ENCODE measurements around the gene SRP72.
"Not testable (repeated sequence)": the region's sequence is repeated elsewhere in the genome, so short reads cannot be mapped to it uniquely, and the experiment has no call there.

The SRP72 gene, protein sequence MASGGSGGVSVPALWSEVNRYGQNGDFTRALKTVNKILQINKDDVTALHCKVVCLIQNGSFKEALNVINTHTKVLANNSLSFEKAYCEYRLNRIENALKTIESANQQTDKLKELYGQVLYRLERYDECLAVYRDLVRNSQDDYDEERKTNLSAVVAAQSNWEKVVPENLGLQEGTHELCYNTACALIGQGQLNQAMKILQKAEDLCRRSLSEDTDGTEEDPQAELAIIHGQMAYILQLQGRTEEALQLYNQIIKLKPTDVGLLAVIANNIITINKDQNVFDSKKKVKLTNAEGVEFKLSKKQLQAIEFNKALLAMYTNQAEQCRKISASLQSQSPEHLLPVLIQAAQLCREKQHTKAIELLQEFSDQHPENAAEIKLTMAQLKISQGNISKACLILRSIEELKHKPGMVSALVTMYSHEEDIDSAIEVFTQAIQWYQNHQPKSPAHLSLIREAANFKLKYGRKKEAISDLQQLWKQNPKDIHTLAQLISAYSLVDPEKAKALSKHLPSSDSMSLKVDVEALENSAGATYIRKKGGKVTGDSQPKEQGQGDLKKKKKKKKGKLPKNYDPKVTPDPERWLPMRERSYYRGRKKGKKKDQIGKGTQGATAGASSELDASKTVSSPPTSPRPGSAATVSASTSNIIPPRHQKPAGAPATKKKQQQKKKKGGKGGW
- total RNA-seq: 59.1 to 161 (median 100) reads per million in 17 experiments

DNA sequence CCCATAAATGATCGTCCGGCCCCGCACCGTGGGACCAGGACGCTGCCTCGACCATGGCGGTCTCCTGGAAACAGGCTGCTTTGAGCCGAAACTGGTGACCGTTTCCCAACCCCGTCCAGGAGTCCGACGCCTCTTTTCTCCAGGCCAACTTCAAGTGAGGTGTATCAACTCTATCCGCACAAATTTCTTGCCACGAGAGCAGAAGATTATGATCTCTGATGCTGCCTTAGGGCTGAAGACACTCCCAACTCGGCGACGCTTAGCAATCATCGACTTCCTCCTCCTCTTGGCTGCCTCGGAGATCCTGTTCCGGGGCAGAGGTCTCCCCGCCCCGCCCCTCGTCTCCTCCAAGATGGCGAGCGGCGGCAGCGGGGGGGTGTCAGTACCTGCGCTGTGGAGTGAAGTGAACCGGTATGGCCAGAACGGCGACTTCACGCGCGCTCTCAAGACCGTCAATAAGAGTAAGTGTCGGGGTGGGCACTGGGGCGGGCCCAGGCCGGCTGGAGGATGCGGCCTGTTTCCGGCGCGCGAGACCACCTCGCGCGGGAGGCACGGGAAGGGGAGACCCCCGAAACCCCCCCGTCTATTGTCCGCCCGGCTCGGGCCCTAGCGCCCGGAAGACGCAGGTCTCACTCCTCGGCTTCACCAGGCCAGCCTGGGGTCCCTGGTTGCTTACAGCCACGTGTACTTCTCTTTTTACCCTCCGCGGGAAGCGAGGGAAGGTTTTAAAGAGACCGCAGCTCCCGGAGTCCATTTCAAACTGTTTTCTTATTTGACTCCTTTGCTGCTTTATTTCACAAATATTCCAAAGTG, at the start of gene SRP72:
Gene SRP72 (plus strand): TSS at position 334 of the 813 bp plus-strand sequence. CDS start 19 bp downstream, at position 353.
- DNase-seq: peak; percentile 88 to 93 (median 92)

DNA sequence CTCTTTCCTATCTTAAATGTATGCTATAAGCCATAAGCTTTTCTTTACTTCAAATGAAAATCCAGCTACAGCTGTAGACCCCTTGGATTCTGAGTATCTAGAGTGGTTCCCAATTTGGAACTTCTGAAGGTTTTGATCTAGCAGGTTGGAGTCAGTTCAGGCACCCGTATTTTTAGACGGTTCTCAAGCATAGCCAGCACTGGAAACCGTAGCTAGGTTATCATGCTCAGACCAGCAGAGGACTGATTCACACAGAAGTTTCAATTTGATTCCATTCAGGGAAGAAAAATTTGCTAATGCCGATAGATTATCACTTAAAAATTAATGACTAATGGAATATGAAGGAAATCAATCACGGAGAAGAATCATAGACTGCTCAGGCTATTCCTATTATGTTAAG, 43.2 kb upstream of the SRP72 start:
- no peak for DNase-seq

DNA sequence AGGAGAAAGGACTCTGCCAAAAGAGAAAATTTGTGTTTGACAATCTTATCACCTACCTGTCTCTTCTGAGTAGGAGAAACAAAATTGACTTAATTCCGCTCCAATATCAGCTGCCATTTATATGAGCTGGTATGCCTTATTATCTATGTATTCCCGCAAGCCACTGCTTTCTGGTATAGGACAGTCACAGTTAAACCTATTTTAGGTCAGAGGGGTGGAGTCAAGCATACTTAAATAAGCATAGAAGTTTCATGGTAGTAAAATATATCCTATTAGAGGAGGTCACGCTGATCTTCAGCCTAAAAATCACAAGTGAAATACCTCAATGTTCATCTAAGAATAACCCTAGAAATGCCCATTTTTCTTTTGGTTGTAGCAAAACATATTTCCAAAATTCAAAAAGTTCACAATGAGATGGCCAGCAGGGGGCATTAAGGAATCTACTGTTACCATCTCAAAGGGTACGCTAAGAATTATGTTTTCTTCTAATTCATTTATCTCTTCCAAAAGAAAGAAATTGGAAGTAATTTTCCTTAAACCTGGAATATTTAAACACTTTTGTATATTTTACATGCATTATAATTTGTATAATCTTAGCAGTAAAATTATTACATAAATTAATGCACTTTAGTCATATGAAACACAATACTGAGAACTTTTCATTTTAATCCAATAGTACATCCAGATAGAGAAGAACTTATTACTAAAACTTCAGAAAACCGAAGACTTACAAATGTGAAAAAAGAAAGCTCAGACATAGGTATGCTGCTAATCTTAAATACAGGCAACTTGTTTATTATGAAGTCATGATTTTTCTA, 42.5 kb upstream of the SRP72 start:
- peak; percentile 57 to 70 (median 61) for DNase-seq

DNA sequence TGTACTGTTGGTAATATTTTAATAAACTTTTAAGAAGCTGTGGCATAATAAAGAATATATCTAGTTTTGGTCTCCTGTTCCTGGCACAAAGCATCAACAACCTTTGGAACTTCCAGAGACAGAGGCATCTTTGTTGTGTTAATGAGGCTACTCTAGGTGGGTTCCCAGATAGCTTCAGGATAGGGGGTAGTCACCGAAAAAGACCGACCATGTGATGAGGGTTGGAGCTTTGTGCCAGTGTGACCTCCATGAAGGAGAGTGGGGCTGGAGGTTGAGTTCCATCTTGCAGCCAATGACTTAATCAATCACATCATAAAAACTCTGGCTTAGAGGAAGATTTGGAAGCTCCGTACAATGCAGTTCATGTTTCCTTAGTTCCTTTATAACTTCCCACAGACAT, 41.9 kb upstream of the SRP72 start:
- DNase-seq: no peak

DNA sequence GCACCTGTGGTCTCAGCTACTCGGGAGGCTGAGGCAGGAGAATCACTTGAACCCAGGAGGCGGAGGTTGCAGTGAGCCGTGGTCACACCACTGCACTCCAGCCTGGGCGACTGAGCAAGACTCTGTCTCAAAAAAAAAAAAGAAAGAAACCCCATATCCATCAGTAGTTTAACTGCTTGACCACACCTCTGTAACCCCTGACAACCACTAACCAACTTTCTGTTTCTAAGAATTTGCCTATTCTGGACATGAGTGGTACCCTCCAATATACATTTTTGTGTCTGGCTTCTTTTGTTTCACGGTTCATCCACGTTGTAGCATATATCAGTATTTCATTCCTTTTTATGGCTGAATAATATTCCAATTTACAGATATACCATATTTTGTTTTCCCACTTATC, 41.1 kb upstream of the SRP72 start:
- DNase-seq: no peak

DNA sequence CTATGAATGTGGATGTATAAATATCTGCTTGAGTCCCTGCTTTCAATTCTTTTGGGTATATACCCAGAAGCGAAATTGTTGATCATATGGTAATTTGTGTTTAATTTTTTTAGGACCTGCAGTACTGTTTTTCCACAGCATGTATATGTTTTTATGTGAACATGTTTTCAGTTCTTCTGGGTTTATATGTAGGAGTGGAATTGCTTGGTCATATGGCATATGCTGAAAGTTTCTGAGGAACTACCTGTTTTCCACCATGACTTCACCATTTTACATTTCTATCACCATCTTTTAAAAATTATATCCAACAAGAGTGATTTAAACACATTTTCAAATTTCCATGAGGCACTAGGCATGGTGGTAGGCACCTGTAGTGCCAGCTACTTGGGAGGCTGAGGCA, 40.2 kb upstream of the SRP72 start:
- no peak for DNase-seq

DNA sequence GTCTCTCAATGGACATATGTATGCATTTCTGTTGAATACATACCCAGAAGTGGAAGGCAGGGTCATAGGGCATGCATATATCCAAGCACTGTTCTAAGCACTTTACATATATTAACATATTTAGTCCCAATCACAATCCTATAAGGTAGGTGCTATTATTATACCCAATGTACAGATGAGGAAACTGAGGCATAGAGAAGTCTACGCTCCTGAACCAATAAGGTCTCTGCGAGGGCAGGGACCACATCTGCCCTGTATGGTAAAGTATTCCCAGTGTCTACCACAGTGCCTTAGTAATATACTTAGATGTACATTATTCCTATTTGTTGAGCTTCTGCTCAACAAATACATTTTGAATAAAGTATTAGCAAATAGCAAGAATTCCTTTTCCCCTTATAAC, 37.2 kb upstream of the SRP72 start:
- DNase-seq: no peak

DNA sequence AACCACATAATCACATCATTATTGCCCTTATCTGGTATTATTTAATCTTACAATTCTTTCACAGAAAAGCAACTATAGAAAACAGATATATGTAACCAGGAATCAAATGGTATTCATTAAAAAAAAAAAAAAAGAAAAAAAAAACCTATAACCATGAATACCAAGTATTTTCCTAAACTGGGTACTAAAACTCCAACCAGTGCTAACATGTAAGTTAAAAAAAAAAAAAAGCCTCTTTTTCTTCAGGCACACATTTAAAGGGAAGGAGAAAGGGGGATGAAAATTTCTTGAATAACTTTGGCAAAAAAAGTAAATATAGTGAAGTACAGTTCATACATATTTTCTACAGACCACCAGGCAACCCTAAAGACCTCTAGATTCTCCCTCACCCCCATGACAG, 34.1 kb upstream of the SRP72 start:
- DNase-seq: no peak

DNA sequence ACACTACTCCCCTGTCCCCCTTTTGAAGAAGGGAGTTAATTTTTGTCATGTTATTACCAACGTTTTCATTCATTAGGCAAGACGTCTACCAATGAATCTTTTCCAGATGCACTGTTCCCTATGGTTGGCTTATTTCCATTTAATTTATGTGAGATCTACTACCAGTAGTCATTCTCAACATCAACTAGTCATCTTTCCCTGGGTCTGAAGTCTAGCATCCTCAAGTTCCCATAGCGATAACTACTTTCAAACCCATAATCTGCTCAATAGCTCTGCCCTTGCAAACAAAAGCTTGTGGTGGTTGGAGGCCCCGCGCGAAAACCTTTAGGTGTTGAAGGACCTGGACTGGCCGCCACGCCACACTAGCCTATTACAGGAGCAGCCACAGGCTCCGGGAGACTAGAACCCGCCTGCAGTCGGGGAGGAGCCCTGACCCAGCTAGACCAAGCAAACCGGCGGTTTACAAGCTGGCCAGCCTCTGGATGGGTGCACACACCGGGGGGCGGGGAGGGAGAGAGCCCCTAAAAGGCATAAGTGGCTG, 32.7 kb upstream of the SRP72 start:
- peak; percentile 33 to 65 (median 56) for DNase-seq

DNA sequence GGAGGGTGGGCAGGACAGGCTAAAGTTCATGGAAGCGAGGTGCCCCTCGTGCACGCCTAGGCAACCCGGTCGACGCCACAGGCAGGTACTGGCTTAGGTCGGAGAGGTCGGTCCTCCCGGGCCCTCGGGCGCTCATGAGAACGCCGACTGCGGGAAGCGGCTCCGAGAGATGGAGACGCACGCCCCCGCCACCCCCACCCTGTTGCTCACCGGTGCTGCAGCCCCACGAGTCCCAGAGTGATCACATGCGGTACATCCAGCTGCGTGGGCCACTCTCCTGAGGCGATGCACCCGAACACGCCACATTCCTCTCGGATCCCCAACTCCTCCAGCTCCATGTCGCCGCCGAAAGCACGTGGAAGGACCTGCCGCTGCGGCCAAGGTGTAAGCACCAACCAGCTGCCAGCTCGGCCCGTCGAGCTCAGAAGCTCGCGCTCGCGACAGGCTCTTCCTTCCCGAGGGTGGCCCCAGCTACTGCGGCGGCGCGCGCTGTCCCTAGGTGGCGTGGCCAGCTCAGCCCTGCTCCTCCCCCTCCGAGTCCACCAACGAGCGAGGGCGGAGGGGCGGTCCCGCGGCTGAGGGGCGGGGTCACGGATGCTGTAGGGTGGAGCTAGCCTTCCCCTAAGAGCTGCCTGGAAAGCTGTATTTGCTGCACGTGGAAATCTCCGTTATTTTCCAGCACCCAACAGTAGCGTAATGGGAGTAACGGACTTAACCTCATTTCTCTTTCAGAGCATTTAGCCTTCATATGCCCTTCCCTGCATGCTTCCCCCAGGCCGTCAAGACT, 32.1 kb upstream of the SRP72 start, which contains the start of gene PPAT:
Gene PPAT (minus strand): TSS at position 476 of the 787 bp plus-strand sequence. CDS start 138 bp downstream, at position 338.
- peak; percentile 98 to 99 (median 99) for DNase-seq

DNA sequence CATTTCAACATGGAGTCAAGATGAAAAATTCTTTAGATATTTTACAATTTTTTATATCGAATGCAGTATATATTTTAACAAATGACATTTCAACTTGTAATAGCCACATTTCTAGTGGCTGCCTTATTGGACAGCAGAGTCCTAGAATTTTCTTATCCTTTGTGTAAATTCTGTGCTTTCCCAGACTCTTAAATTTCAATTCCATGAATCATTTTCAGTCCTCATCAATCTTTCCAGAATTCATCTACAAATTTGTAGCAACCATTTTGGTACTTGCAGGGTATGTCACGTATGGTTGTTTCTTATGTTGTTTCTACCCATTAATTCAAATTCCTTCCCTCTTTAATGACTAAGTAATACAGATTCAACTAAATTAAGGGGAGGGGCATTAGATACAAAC, 28.7 kb upstream of the SRP72 start:
- DNase-seq: no peak

DNA sequence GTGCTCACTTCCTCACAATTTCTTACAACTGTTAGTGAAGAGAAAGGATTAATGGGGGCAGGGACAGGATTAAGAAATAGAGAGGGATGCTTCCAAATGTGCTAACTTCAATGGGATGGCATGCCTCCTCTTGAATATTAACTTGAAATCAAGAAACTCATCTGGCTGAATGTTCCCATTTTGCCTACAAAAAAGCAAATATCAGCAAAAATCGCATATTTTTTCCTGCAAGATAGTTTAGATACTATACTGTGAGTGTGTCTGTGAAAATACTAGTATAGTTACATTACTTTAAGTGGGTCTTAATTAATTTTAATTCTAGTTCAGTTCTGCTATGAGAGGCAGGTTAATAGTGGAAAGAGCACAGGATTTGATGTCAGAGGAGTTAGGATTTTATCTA, 26.4 kb upstream of the SRP72 start:
- no peak for DNase-seq

DNA sequence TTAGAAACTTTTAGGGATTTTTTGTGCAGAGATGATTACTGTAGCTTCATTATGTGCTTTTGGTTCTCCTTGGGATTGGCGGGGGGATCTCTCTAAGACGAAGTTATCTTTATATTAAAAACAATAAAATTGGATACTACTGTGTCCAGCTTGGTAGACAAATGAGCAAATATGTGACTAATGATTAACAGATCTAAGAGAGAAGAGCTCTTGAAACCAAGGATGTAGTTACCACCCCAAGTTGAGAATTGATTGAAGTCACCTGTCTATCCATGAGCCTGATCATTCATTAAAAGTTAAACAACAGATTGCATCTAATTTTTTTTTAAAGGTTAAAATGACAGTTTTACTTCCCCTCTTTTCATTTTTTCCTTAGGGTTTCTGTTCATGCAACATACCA, 22.7 kb upstream of the SRP72 start:
- DNase-seq: no peak

DNA sequence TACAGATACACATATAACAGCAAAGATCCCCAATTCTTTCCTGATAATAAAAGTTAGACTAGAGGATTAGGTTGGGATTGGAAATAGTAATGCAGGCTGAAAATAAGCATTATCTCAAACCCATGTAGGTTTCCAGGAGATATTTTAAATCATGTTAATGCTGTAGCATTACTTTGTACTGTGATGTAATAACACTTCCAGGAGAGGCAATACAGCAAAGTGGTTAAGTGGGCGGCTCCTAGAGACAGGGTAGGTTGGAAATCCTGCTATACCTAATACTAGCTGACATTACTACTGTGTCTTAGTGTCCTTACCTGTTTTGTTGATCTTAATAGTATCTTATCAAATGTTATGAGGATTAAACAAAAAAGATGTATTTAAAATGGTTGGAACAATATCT, 21.7 kb upstream of the SRP72 start:
- peak in 1 of 4 experiments; percentile 18 for DNase-seq

DNA sequence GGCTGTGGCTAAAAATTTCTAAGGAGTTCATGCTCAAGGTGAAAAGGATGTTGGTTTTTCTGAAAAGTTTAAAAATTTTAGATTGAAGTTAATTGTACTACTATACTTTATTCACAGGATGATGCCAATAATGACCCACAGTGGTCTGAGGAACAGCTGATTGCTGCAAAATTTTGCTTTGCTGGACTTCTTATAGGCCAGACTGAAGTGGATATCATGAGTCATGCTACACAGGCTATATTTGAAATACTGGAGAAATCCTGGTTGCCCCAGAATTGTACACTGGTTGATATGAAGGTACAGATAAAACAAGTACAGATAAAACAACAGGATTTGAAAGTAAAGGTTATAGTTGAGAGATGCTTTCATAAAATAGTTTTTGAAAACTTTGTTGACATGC, 19.1 kb upstream of the SRP72 start:
- DNase-seq: peak in 2 of 4 experiments; percentile 9 to 15

DNA sequence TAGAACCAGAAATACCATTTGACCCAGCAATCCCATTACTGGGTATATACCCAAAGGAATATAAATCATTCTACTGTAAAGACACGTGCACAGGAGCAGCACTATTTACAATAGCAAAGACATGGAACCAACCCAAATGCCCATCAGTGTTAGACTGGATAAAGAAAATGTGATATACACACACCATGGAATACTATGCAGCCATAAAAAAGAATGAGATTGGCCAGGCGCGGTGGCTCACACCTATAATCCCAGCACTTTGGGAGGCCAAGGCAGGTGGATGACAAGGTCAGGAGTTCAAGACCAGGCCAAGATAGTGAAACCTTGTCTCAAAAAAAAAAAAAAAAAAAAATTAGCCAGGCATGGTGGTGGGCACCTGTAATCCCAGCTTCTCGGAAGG, 17.9 kb upstream of the SRP72 start:
- not testable (repeated sequence) for DNase-seq

DNA sequence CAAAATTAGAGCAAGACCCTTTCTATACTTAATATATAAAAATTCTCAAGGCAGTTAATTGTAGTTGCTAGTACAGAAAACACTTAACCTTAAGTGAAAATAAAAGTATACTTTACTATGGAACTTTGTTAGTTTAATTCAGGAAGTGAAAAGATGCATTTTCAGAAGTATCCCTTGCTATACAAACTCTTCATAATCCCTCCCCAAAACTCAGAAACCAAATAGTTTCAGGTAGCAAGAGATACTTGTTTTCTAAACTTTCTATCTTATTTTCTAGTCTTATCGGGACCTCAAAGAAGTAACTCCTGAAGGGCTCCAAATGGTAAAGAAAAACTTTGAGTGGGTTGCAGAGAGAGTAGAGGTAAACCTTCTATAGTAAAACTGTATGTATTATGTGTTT, 17.1 kb upstream of the SRP72 start:
- no peak for DNase-seq

DNA sequence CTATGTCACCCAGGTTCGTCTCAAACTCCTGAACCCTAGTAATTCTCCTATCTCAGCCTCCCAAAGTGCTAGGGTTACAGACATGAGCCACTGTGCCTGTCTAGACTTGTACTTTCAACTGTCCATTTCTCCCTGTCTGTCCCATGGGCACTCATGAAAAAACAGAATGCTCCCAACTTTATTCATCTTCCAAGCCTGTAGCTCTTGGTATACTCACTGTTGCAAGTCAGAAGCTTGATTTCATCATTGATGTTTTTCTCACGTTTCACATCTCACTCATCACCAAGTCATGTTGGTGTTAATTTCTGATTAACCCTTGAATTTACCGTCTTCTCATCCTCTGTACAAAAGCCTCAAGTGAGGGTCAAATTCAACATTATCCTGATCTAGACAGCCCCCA, 7.3 kb upstream of the SRP72 start:
- no peak for DNase-seq

DNA sequence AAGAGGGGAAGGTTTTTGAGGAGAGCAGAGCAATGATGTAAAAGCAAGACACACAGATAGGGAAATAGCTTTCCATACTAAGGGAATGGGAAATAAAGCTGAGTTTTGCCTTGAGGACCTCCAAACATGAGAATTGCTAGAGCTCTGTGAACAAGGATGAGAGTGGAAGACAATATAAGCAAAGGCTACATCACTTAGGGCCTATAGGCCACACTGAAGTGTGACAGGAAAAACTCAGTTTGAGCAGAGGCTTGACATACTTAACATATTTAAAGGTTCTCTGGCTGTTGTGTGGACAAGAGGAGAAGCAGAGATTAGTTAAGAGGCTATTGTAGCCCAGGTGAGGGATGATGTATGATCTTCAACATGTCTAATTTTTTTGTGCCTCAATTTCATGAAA, 5.3 kb upstream of the SRP72 start:
- no peak for DNase-seq

DNA sequence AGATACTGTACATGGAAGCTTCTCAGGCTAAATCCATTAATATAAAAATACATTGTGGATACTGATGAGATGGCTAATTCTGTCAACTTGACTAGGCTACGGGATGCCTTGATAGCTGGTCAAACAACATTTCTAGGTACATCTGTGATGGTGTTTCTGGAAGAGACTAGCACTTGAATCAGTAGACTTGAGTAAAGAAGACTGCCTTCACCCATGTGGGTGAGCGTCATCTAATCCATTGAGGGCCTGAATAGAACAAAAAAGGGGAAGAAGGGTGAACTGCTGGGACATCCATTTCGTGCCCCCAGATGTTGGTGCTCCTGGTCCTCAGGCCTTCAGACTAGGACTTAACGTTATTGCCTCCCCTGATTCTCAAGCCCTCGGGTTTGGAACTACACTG, 3.7 kb upstream of the SRP72 start:
- no peak for DNase-seq

DNA sequence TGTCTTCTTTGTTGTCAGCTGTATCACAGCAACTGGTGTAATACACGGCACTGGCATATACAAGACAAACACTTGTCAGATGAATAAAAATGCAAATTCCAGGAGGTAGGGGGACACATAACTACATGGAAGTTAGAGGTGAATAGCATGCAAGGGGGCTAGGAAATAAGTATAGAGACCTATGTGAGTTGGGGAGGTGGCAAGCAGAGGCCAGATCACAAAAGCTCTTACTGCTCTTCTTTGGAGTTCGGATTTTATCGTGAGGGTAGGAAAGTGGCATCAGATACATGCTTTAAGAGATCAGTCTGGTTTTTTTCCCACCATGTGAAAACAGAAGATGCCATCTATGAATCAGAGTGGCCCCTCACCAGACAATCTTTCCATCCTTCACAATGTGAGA, 2.8 kb upstream of the SRP72 start:
- DNase-seq: no peak
